Measurements from ENCODE around the gene EPB41. TPM values are rescaled to one million over a fixed set of nuclear protein-coding genes. Genes with fewer than 3 reads are reported as not detected.
A peak's percentile ranks its signal among the peaks of the same experiment; 100 is the strongest.

EPB41 gene
- total and polyA plus RNA-seq, 9 of the 15 experiments (the other 6 are each of a cell fraction or from before 2014, with no cell fraction given): 3.7 to 213 (median 141) TPM

DNA sequence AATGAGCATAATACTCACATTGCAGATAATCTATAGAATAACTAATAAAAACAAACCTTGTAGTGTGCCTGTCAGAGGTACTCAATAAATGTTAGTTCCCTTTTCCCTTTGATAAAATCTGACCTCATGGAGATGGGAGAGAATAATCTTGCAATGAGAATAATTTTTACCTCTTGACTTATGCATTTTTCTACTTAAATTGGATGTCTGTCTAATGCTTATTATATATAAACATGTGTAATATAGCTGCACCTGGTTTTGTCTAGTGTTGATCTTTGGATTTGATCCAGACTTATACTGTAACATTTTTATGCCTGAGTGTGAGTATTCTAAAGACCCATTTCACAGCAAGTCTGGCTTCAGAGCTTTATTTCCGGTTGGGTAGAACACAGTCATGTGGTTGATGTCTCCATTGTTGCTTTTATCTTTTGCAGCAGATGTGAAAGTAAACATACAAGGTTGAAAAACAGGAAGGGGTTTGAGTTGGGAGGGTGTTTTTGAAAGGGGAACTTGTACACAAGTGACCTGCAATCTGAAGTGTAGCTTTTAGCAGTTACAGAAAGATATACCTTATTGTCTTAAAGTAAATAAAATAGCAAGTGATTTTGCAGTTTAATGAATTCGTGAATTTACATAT is 12.4 kb downstream of the EPB41 start (continued):
- TF ChIP-seq, protein P1, sequence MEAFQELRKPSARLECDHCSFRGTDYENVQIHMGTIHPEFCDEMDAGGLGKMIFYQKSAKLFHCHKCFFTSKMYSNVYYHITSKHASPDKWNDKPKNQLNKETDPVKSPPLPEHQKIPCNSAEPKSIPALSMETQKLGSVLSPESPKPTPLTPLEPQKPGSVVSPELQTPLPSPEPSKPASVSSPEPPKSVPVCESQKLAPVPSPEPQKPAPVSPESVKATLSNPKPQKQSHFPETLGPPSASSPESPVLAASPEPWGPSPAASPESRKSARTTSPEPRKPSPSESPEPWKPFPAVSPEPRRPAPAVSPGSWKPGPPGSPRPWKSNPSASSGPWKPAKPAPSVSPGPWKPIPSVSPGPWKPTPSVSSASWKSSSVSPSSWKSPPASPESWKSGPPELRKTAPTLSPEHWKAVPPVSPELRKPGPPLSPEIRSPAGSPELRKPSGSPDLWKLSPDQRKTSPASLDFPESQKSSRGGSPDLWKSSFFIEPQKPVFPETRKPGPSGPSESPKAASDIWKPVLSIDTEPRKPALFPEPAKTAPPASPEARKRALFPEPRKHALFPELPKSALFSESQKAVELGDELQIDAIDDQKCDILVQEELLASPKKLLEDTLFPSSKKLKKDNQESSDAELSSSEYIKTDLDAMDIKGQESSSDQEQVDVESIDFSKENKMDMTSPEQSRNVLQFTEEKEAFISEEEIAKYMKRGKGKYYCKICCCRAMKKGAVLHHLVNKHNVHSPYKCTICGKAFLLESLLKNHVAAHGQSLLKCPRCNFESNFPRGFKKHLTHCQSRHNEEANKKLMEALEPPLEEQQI (IDR thresholded peaks at IDR 0.05): peak; percentile 96
- TF ChIP-seq DLX4 (CRISPR knock-in tag; IDR thresholded peaks at IDR 0.05) (no peak), PYGO2 (tag; IDR thresholded peaks at IDR 0.05) (peak; percentile 64), CC2D1A (IDR thresholded peaks at IDR 0.05) (peak; percentile 86), SMARCC2 (IDR thresholded peaks at IDR 0.05; ENCODE audit: low read depth) (peak; percentile 96), GABPB2 (CRISPR knock-in tag; conservative IDR thresholded peaks at IDR 0.05) (no peak; the same call in 1 of the 2 replicates), FOXK2 (conservative IDR thresholded peaks at IDR 0.05 in 1 of 2, IDR thresholded peaks at IDR 0.05 in 1 of 2; ENCODE audit: low read depth in 2 of 2) (peak; percentile 98 to 99), PTBP1 (IDR thresholded peaks at IDR 0.05; ENCODE audit: low read depth, low read length) (no peak), CXXC5 (CRISPR knock-in tag; IDR thresholded peaks at IDR 0.05) (no peak), SMAD1 (IDR thresholded peaks at IDR 0.05; ENCODE audit: low read depth, low read length, partially characterized antibody) (no peak), MED1 (CRISPR knock-in tag; IDR thresholded peaks at IDR 0.05; ENCODE audit: borderline replicate concordance) (no peak), CREB5 (CRISPR knock-in tag; IDR thresholded peaks at IDR 0.05) (no peak), ZBTB1 (CRISPR knock-in tag; IDR thresholded peaks at IDR 0.05; ENCODE audit: borderline replicate concordance, low read depth) (no peak), SMAD4 (CRISPR knock-in tag; conservative IDR thresholded peaks at IDR 0.05) (peak; percentile 89), SAFB2 (IDR thresholded peaks at IDR 0.05; ENCODE audit: borderline replicate concordance, low read depth, low read length, severe bottlenecking) (no peak), NFATC3 (IDR thresholded peaks at IDR 0.05) (0 out of 2 replicates have a peak, but pooled peaks have one; percentile 57), MTA3 (IDR thresholded peaks at IDR 0.05; ENCODE audit: borderline replicate concordance) (peak; percentile 90), ZNF655 (CRISPR knock-in tag; IDR thresholded peaks at IDR 0.05) (no peak), RBM25 (IDR thresholded peaks at IDR 0.05; ENCODE audit: low read depth, low read length, severe bottlenecking) (peak; percentile 88), ZZZ3 (IDR thresholded peaks at IDR 0.05) (no peak), TFAM (CRISPR knock-in tag; conservative IDR thresholded peaks at IDR 0.05) (no peak)
- TF ChIP-seq, protein P2, sequence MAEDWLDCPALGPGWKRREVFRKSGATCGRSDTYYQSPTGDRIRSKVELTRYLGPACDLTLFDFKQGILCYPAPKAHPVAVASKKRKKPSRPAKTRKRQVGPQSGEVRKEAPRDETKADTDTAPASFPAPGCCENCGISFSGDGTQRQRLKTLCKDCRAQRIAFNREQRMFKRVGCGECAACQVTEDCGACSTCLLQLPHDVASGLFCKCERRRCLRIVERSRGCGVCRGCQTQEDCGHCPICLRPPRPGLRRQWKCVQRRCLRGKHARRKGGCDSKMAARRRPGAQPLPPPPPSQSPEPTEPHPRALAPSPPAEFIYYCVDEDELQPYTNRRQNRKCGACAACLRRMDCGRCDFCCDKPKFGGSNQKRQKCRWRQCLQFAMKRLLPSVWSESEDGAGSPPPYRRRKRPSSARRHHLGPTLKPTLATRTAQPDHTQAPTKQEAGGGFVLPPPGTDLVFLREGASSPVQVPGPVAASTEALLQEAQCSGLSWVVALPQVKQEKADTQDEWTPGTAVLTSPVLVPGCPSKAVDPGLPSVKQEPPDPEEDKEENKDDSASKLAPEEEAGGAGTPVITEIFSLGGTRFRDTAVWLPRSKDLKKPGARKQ (CRISPR knock-in tag; IDR thresholded peaks at IDR 0.05): no peak
